Endothelial cell of umbilical vein (primary cell): ENCODE measurements around the gene RPE.

Experiments used
- EZH2 ChIP-seq: IDR thresholded peaks from 2 replicates; pipeline ENCODE4 v1.6.1; 2012; ENCODE audit warnings: borderline replicate concordance, low read depth, mild to moderate bottlenecking, moderate library complexity, low read length, inconsistent platforms; ENCODE audit not compliant: severe bottlenecking
- FOS ChIP-seq: IDR thresholded peaks from 2 replicates; pipeline ENCODE4 v1.6.1; 2011; ENCODE audit warnings: mild to moderate bottlenecking, low read length, moderate library complexity, borderline replicate concordance; ENCODE audit not compliant: insufficient read depth
- GATA2 ChIP-seq: IDR thresholded peaks from 2 replicates; pipeline ENCODE4 v1.7.0; 2011; ENCODE audit warnings: low read depth, mild to moderate bottlenecking, moderate library complexity, mixed read lengths, low read length; ENCODE audit not compliant: insufficient read length, insufficient read depth
- JUN ChIP-seq: IDR thresholded peaks from 2 replicates; pipeline ENCODE4 v1.6.1; 2011; ENCODE audit warnings: borderline replicate concordance, low read depth; ENCODE audit not compliant: insufficient read length, insufficient read depth
- MYC ChIP-seq: IDR thresholded peaks from one replicate; pipeline ENCODE4 v1.6.1; 2011; ENCODE audit warnings: mild to moderate bottlenecking, low read depth, low read length
- POLR2A ChIP-seq: IDR thresholded peaks from 2 replicates; pipeline ENCODE4 v1.6.1; 2012; ENCODE audit warnings: low read depth, mild to moderate bottlenecking, control low read depth, low read length
- POLR2AphosphoS5 ChIP-seq: IDR thresholded peaks from 2 replicates; pipeline ENCODE4 v1.6.1; 2012; ENCODE audit warnings: low read depth, mild to moderate bottlenecking, control low read depth, low read length, moderate library complexity; ENCODE audit not compliant: insufficient read depth
- TF ChIP-seq, protein P1 (sequence below), 2 donors: IDR thresholded peaks; 1 replicate in 1 of 2; 2 replicates in 1 of 2; pipeline ENCODE4 v1.5.1; 2011; ENCODE audit warnings: low read length in 2 of 2, mild to moderate bottlenecking in 2 of 2, moderate library complexity in 2 of 2, control low read depth in 1 of 2, inconsistent platforms in 1 of 2, low read depth in 1 of 2; ENCODE audit not compliant: insufficient read depth in 1 of 2; ENCODE audit errors: extremely low read depth in 1 of 2
- TF ChIP-seq, protein P2 (sequence below): IDR thresholded peaks from 2 replicates; pipeline ENCODE4 v1.6.1; 2011; ENCODE audit not compliant: insufficient read depth, insufficient read length

DNA sequence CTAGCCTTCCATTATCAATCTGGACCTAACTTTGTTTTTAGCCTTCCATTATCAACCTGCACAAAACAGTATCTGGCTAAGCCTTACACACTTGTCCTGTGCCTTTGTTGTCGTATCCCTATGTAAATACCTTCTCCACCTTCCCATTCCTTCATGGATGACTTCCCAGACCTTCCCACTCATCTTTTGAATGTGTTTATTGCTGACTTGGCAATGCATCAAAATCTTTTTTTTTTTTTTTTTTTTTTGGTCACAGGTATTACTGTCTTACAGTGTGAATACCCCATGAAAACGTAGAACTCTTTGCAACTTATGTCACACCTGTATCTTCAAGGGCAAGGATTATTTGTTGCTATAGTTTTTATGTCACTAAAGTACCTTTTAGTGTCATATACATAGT lies 25.7 kb downstream of the RPE start:
- TF ChIP-seq POLR2AphosphoS5, result no peak
- TF ChIP-seq, protein P1, sequence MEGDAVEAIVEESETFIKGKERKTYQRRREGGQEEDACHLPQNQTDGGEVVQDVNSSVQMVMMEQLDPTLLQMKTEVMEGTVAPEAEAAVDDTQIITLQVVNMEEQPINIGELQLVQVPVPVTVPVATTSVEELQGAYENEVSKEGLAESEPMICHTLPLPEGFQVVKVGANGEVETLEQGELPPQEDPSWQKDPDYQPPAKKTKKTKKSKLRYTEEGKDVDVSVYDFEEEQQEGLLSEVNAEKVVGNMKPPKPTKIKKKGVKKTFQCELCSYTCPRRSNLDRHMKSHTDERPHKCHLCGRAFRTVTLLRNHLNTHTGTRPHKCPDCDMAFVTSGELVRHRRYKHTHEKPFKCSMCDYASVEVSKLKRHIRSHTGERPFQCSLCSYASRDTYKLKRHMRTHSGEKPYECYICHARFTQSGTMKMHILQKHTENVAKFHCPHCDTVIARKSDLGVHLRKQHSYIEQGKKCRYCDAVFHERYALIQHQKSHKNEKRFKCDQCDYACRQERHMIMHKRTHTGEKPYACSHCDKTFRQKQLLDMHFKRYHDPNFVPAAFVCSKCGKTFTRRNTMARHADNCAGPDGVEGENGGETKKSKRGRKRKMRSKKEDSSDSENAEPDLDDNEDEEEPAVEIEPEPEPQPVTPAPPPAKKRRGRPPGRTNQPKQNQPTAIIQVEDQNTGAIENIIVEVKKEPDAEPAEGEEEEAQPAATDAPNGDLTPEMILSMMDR (IDR thresholded peaks at IDR 0.05; ENCODE audit: extremely low read depth in 1 of 2, insufficient read depth in 1 of 2, low read depth in 1 of 2, low read length in 2 of 2), result no peak
- TF ChIP-seq JUN, result no peak
- no peak for TF ChIP-seq EZH2
- no peak for TF ChIP-seq POLR2A
- no peak for TF ChIP-seq FOS
- no peak for TF ChIP-seq GATA2
- no peak for TF ChIP-seq MYC
- TF ChIP-seq, protein P2, sequence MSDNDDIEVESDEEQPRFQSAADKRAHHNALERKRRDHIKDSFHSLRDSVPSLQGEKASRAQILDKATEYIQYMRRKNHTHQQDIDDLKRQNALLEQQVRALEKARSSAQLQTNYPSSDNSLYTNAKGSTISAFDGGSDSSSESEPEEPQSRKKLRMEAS, result no peak
